IPS-15b (cell line): ENCODE results near the gene TAF4B.
"Not testable (repeated sequence)": the region's sequence is repeated elsewhere in the genome, so short reads cannot be mapped to it uniquely, and the experiment has no call there.

Experiments used
- H3K27me3 ChIP-seq: one replicate; pipeline ENCODE4 v1.6.1; 2013; ENCODE audit warnings: low read length; ENCODE audit not compliant: control insufficient read depth, insufficient read depth
- H3K36me3 ChIP-seq: one replicate; pipeline ENCODE4 v1.6.1; 2013; ENCODE audit warnings: low read length; ENCODE audit not compliant: control insufficient read depth, insufficient read depth
- H3K4me1 ChIP-seq: one replicate; pipeline ENCODE4 v1.6.1; 2013; ENCODE audit warnings: mild to moderate bottlenecking, low read length; ENCODE audit not compliant: control insufficient read depth, insufficient read depth
- H3K4me3 ChIP-seq: one replicate; pipeline ENCODE4 v1.5.1; 2013; ENCODE audit warnings: low read depth, low read length
- H3K9ac ChIP-seq: one replicate; pipeline ENCODE4 v1.6.1; 2013; ENCODE audit warnings: low read depth, mild to moderate bottlenecking, low read length
- H3K9me3 ChIP-seq: one replicate; pipeline ENCODE4 v1.6.1; 2013; ENCODE audit warnings: mild to moderate bottlenecking, low read length; ENCODE audit not compliant: control insufficient read depth, insufficient read depth

Gene TAF4B

GRCh38 chr18:26210147-26210546, 16.1 kb upstream of the TAF4B start:
- no peak overlapping the region for H3K9ac ChIP-seq
- H3K27me3 ChIP-seq: no peaks in the 10 kb centered on the region
- no peaks in the 10 kb centered on the region for H3K4me1 ChIP-seq
- H3K9me3 ChIP-seq: no peaks in the 10 kb centered on the region
- H3K36me3 ChIP-seq: no peaks in the 10 kb centered on the region
- no peak overlapping the region for H3K4me3 ChIP-seq

- no peak overlapping the region for H3K4me3 ChIP-seq
- no peaks in the 10 kb centered on the region for H3K9me3 ChIP-seq
- H3K36me3 ChIP-seq: no peaks in the 10 kb centered on the region
- no peak overlapping the region for H3K9ac ChIP-seq
- no peaks in the 10 kb centered on the region for H3K27me3 ChIP-seq
- no peaks in the 10 kb centered on the region for H3K4me1 ChIP-seq
Measured at GRCh38 chr18:26215247-26215970, 10.8 kb upstream of the TAF4B start.

DNA sequence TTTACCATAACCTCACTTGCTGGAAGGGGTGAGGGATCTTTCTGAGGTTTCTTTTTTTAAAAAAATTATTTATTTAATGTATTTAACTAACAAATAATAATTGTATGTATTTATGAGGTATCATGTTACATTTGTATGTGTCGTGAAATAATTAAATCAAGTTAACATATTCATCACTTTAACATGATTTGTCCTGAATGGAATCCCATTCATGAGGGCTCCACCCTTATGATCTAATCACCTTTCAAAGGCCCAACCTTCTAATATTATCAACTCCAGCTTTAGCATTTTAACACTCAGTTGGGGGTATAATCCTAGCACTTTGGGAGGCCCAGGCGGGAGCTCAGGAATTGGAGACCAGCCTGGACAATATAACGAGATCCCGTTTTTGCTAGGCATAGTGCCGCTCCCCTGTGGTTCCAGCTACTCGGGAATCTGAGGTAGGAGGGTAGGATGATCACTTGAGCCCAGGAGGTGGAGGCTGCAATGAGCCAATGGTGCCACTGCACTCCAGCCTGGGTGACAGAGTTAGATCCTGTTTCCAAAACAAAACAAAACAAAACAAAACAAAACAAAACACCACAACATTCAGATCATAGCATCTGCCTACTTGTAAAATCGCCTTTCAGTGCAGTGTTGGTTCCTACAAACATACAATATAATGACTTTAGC, 1.1 kb upstream of the TAF4B start:
- no peaks in the 10 kb centered on the region for H3K9me3 ChIP-seq

GRCh38 chr18:26225915-26226228, 373 bp upstream of the TAF4B start:
- Histone ChIP-seq H3K9me3 (no peaks in the 10 kb centered on the region), H3K4me3 (peak overlapping the region; percentile 42), H3K27me3 (no peaks in the 10 kb centered on the region), H3K9ac (no peak overlapping the region), H3K4me1 (peaks cover 6% of the 10 kb centered on the region), H3K36me3 (no peaks in the 10 kb centered on the region)

More for the DNA sequence above, 1.1 kb upstream of the TAF4B start:
- Histone ChIP-seq H3K4me1 (peaks cover 6% of the 10 kb centered on the region), H3K36me3 (no peaks in the 10 kb centered on the region), H3K9ac (no peak overlapping the region), H3K27me3 (no peaks in the 10 kb centered on the region), H3K4me3 (no peak overlapping the region)

DNA sequence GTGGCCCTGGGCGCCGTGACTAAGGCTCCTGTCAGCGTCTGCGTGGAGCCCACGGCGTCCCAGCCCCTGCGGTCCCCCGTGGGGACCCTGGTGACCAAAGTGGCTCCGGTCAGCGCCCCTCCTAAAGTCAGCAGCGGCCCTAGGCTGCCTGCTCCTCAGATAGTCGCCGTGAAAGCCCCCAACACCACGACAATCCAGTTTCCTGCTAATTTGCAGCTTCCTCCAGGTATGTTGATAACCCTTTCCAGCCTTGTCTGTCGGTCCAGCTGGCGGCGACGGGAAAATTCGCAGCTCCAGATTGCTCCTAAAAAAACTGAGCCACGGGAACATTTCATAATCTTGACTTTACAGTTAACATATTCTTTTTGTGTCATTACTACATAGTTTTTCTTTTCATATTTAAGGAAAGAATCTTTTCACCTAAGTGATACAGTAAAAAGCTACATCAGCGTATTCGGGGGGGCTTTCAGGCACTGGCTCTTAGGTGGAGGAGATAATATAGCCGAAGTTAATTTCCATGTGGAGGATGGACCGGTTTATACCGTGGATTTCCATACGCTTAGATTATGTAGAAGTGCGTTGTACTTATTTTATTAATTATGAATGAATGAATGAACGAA, 916 bp downstream of the TAF4B start:
- peak overlapping the region; percentile 85 for H3K9ac ChIP-seq
- H3K4me1 ChIP-seq: peaks cover 2% of the 10 kb centered on the region
- peak overlapping the region; percentile 84 for H3K4me3 ChIP-seq
- no peaks in the 10 kb centered on the region for H3K27me3 ChIP-seq
- no peaks in the 10 kb centered on the region for H3K36me3 ChIP-seq
- H3K9me3 ChIP-seq: no peaks in the 10 kb centered on the region

- no peaks in the 10 kb centered on the region for H3K36me3 ChIP-seq
- no peaks in the 10 kb centered on the region for H3K9me3 ChIP-seq
- H3K9ac ChIP-seq: no peak overlapping the region
- H3K4me3 ChIP-seq: no peak overlapping the region
- peaks cover 7% of the 10 kb centered on the region for H3K4me1 ChIP-seq
- H3K27me3 ChIP-seq: no peaks in the 10 kb centered on the region
Measured at GRCh38 chr18:26228562-26229260, 2.5 kb downstream of the TAF4B start.

GRCh38 chr18:26230497-26230896, 4.3 kb downstream of the TAF4B start:
- Histone ChIP-seq H3K4me1 (peaks cover 11% of the 10 kb centered on the region), H3K27me3 (no peaks in the 10 kb centered on the region), H3K9ac (no peak overlapping the region)

DNA sequence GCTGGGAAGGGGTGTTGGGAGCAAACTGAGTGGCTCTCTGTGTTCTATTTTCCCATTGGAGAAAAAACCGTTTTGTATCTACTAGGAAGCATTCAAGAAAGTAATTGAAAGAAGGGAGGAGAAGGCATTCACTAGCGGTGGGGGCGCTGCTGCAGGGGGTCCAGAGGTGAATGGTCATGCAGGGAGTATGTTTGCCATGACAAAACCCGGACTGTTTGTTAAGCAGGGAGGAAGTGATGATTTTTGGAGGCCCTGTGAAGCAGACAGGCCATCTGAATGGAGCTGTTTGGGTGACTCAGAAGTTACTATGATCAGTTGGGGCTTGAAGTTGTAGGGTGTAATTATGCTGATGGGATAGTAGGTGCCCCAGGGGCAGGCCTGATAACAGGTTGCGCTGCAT, 7.0 kb downstream of the TAF4B start:
- H3K9ac ChIP-seq: no peak overlapping the region
- H3K36me3 ChIP-seq: no peaks in the 10 kb centered on the region
- H3K4me3 ChIP-seq: no peak overlapping the region
- no peaks in the 10 kb centered on the region for H3K9me3 ChIP-seq
- peaks cover 14% of the 10 kb centered on the region for H3K4me1 ChIP-seq
- no peaks in the 10 kb centered on the region for H3K27me3 ChIP-seq

More at GRCh38 chr18:26230497-26230896, 4.3 kb downstream of the TAF4B start:
- H3K36me3 ChIP-seq: no peaks in the 10 kb centered on the region
- no peaks in the 10 kb centered on the region for H3K9me3 ChIP-seq
- no peak overlapping the region for H3K4me3 ChIP-seq

GRCh38 chr18:26237363-26237762, 11.1 kb downstream of the TAF4B start:
- H3K9me3 ChIP-seq, H3K9ac ChIP-seq, H3K36me3 ChIP-seq, H3K4me3 ChIP-seq, H3K27me3 ChIP-seq: not testable (repeated sequence)
- H3K4me1 ChIP-seq: peaks cover 12% of the 10 kb centered on the region

- H3K4me1 ChIP-seq, H3K36me3 ChIP-seq, H3K9me3 ChIP-seq, H3K27me3 ChIP-seq, H3K9ac ChIP-seq, H3K4me3 ChIP-seq: not testable (repeated sequence)
Measured at GRCh38 chr18:26238718-26239117, 12.5 kb downstream of the TAF4B start.

- not testable (repeated sequence) for H3K9ac ChIP-seq, H3K4me3 ChIP-seq, H3K27me3 ChIP-seq, H3K36me3 ChIP-seq, H3K9me3 ChIP-seq, H3K4me1 ChIP-seq
Measured at GRCh38 chr18:26242392-26242791, 16.1 kb downstream of the TAF4B start.
